ENCODE measurements around the gene SHD. TPM values are rescaled to one million over a fixed set of nuclear protein-coding genes. Genes with fewer than 3 reads are reported as not detected.
"Not testable (repeated sequence)": the region's sequence is repeated elsewhere in the genome, so short reads cannot be mapped to it uniquely, and the experiment has no call there.

The SHD gene
- total RNA-seq, 1 donor from 2014 or later: 0.79 TPM

GRCh38 chr19:4328243-4328990 is 49.4 kb downstream of the SHD start:
- no peaks in the 10 kb centered on the region for H3K27me3 ChIP-seq (ENCODE audit: insufficient read depth, low read length)
- H3K4me2 ChIP-seq (ENCODE audit: low read length): peak overlapping the region; percentile 84
- peaks cover 3% of the 10 kb centered on the region for H3K4me1 ChIP-seq (ENCODE audit: insufficient read depth, low read length)
- peak overlapping the region; percentile 85 for H2AFZ ChIP-seq (ENCODE audit: low read depth, low read length)
- H3K79me2 ChIP-seq (ENCODE audit: insufficient read depth, low read length): no peaks in the 10 kb centered on the region
- peak overlapping the region; percentile 82 for H3K4me3 Mint-ChIP-seq (ENCODE audit: unreplicated experiment)
- H3K27ac ChIP-seq (ENCODE audit: low read depth, low read length): no peak overlapping the region
- DNase-seq (ENCODE audit: low read depth) (peak; percentile 51), FAIRE-seq (no peak)
- peaks cover 2% of the 10 kb centered on the region for H3K4me1 Mint-ChIP-seq (ENCODE audit: low read depth, unreplicated experiment)
- H3K9me3 ChIP-seq (ENCODE audit: insufficient read depth, low read depth, low read length): no peaks in the 10 kb centered on the region
- H3K27ac Mint-ChIP-seq (ENCODE audit: unreplicated experiment): no peak overlapping the region
- peaks cover 3% of the 10 kb centered on the region for H3K36me3 Mint-ChIP-seq (ENCODE audit: low read depth, unreplicated experiment)
- no peaks in the 10 kb centered on the region for H3K36me3 ChIP-seq (ENCODE audit: insufficient read depth, low read length)
- H3K9me3 Mint-ChIP-seq (ENCODE audit: unreplicated experiment): no peaks in the 10 kb centered on the region
- no peak for TF ChIP-seq CTCF (IDR thresholded peaks at IDR 0.05; ENCODE audit: insufficient read depth, low read depth, low read length)
- no peak for TF ChIP-seq EZH2 (IDR thresholded peaks at IDR 0.05; ENCODE audit: insufficient read depth, low read length)
- peak overlapping the region; percentile 57 for H3K9ac ChIP-seq (ENCODE audit: low read length)
- H4K20me1 ChIP-seq (ENCODE audit: insufficient read depth, low read length): no peaks in the 10 kb centered on the region
- H3K4me3 ChIP-seq (ENCODE audit: insufficient read depth, low read depth, low read length): peak overlapping the region; percentile 49
- H3K27me3 Mint-ChIP-seq (ENCODE audit: low read depth, unreplicated experiment): no peaks in the 10 kb centered on the region

GRCh38 chr19:4328991-4329681 is 50.1 kb downstream of the SHD start:
- not testable (repeated sequence) for H3K4me1 Mint-ChIP-seq (ENCODE audit: low read depth, unreplicated experiment); H3K27ac ChIP-seq (ENCODE audit: low read depth, low read length); H3K36me3 ChIP-seq (ENCODE audit: insufficient read depth, low read length); FAIRE-seq; H3K27me3 Mint-ChIP-seq (ENCODE audit: low read depth, unreplicated experiment); H3K9me3 ChIP-seq (ENCODE audit: insufficient read depth, low read depth, low read length); H3K4me1 ChIP-seq (ENCODE audit: insufficient read depth, low read length); H3K36me3 Mint-ChIP-seq (ENCODE audit: low read depth, unreplicated experiment); H3K27ac Mint-ChIP-seq (ENCODE audit: unreplicated experiment); H3K9me3 Mint-ChIP-seq (ENCODE audit: unreplicated experiment); DNase-seq (ENCODE audit: low read depth); H4K20me1 ChIP-seq (ENCODE audit: insufficient read depth, low read length); H3K79me2 ChIP-seq (ENCODE audit: insufficient read depth, low read length); H3K27me3 ChIP-seq (ENCODE audit: insufficient read depth, low read length)
- Histone ChIP-seq H2AFZ (ENCODE audit: low read depth, low read length) (peak overlapping the region; percentile 85), H3K9ac (ENCODE audit: low read length) (peak overlapping the region; percentile 57), H3K4me3 (ENCODE audit: insufficient read depth, low read depth, low read length) (peak overlapping the region; percentile 49), H3K4me2 (ENCODE audit: low read length) (peak overlapping the region; percentile 84)
- H3K4me3 Mint-ChIP-seq (ENCODE audit: unreplicated experiment): peak overlapping the region; percentile 82

DNA sequence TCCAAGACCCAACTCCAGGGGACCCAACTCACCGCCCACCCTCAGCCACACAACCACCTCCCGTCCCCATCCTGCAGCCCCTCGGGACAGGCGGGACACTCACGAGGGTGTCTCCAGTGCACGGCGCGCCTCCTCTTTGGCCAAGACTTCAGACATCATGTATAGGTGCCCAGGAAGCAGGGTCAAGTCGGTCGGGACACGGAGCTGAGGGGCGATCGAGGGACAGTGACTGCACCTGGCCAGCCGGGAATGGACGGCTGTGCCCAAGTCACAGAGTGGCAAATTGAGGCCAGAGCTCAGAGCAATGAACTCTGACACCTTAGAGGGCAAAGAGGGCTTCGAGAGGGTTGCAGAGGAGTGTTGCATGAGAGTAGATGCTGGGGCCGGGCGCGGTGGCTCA is 50.8 kb downstream of the SHD start:
- Mint-ChIP-seq H3K27ac (ENCODE audit: unreplicated experiment) (no peak overlapping the region), H3K9me3 (ENCODE audit: unreplicated experiment) (no peaks in the 10 kb centered on the region), H3K4me1 (ENCODE audit: low read depth, unreplicated experiment) (peaks cover 2% of the 10 kb centered on the region), H3K4me3 (ENCODE audit: unreplicated experiment) (no peak overlapping the region), H3K27me3 (ENCODE audit: low read depth, unreplicated experiment) (no peaks in the 10 kb centered on the region), H3K36me3 (ENCODE audit: low read depth, unreplicated experiment) (peaks cover 5% of the 10 kb centered on the region)
- Histone ChIP-seq H3K27me3 (ENCODE audit: insufficient read depth, low read length) (no peaks in the 10 kb centered on the region), H3K4me2 (ENCODE audit: low read length) (no peak overlapping the region), H3K9ac (ENCODE audit: low read length) (no peak overlapping the region), H3K27ac (ENCODE audit: low read depth, low read length) (no peak overlapping the region), H3K36me3 (ENCODE audit: insufficient read depth, low read length) (no peaks in the 10 kb centered on the region), H3K4me3 (ENCODE audit: insufficient read depth, low read depth, low read length) (no peak overlapping the region), H3K9me3 (ENCODE audit: insufficient read depth, low read depth, low read length) (no peaks in the 10 kb centered on the region), H4K20me1 (ENCODE audit: insufficient read depth, low read length) (no peaks in the 10 kb centered on the region), H3K79me2 (ENCODE audit: insufficient read depth, low read length) (no peaks in the 10 kb centered on the region), H3K4me1 (ENCODE audit: insufficient read depth, low read length) (peaks cover 3% of the 10 kb centered on the region), H2AFZ (ENCODE audit: low read depth, low read length) (no peak overlapping the region)
- FAIRE-seq (no peak), DNase-seq (ENCODE audit: low read depth) (no peak)
- TF ChIP-seq EZH2 (IDR thresholded peaks at IDR 0.05; ENCODE audit: insufficient read depth, low read length) (no peak), CTCF (IDR thresholded peaks at IDR 0.05; ENCODE audit: insufficient read depth, low read depth, low read length) (no peak)
